H1 (cell line): Measurements from ENCODE around the gene MCM9. TPM values are rescaled to one million over a fixed set of nuclear protein-coding genes. Genes with fewer than 3 reads are reported as not detected.

ENCODE experiments used
- GTF2F1 ChIP-seq: IDR thresholded peaks from 2 replicates; pipeline ENCODE4 v1.6.1; 2012; ENCODE audit warnings: low read depth, low read length, improper control_type of control experiment, borderline replicate concordance
- MAX ChIP-seq: IDR thresholded peaks from 2 replicates; pipeline ENCODE4 v1.6.1; 2012; ENCODE audit warnings: inconsistent platforms
- SAP30 ChIP-seq: fragments of 300-600 bp; sonication (generic); IDR thresholded peaks from 2 replicates; pipeline ENCODE4 v1.7.1; 2012; ENCODE audit warnings: low read length, moderate library complexity, mild to moderate bottlenecking, inconsistent platforms; ENCODE audit not compliant: insufficient read depth, insufficient replicate concordance
- polyA plus RNA-seq, 7 experiments: library from polyadenylated mRNA; depleted of rRNA in 3 of 7; stranded (reverse) in 5 of 7; unstranded in 2 of 7; fragments of >200 nt in 5 of 7; fragments of 200-250 nt in 2 of 7; gene quantifications; 1 replicate in 5 of 7; 2 replicates in 1 of 7; 4 replicates in 1 of 7; pipeline versions ENCODE4 v1.2.1 to v1.2.3, GENCODE V29; 2011 to 2013; ENCODE audit warnings: missing spikeins in 2 of 7, mixed read lengths in 2 of 7
- total RNA-seq: library from RNA; stranded (reverse); fragmentation: NEBNext Ultra II Directional; extraction: Animal tissue kit (Norgen Biotek cat#: 25700); gene quantifications from 2 replicates; pipeline ENCODE4 v1.2.1, GENCODE V29; 2021

Gene MCM9
- total and polyA plus RNA-seq, 2 of the 8 experiments (the other 6 are each of a cell fraction or from before 2014, with no cell fraction given): 3.7 to 11.4 TPM

- TF ChIP-seq SAP30 (no peak), GTF2F1 (no peak), MAX (no peak)
Observed at GRCh38 chr6:118877806-118878205, 57.2 kb downstream of the MCM9 start (continued).
